ENCODE results near the gene ABHD17C. TPM values are rescaled to one million over a fixed set of nuclear protein-coding genes. Genes with fewer than 3 reads are reported as not detected.

ABHD17C gene
- total RNA-seq, 1 donor from 2014 or later = 6.5 TPM

- no peak for DNase-seq (ENCODE audit: low read depth)
- Histone ChIP-seq H3K4me3 (ENCODE audit: low read depth, low read length) (no peak overlapping the region), H3K27me3 (ENCODE audit: control insufficient read depth, insufficient read depth, low read length) (no peaks in the 10 kb centered on the region), H3K36me3 (ENCODE audit: control insufficient read depth, insufficient read depth, low read length) (no peaks in the 10 kb centered on the region)
- TF ChIP-seq CTCF (IDR thresholded peaks at IDR 0.05; ENCODE audit: insufficient read depth, low read length, poor library complexity, severe bottlenecking) = no peak
Measured at GRCh38 chr15:80697075-80697685, 2.1 kb downstream of the ABHD17C start.

GRCh38 chr15:80698676-80699075, 3.6 kb downstream of the ABHD17C start:
- Histone ChIP-seq H3K36me3 (ENCODE audit: control insufficient read depth, insufficient read depth, low read length) (no peaks in the 10 kb centered on the region), H3K27me3 (ENCODE audit: control insufficient read depth, insufficient read depth, low read length) (no peaks in the 10 kb centered on the region), H3K4me3 (ENCODE audit: low read depth, low read length) (no peak overlapping the region)
- no peak for DNase-seq (ENCODE audit: low read depth)
- TF ChIP-seq CTCF (IDR thresholded peaks at IDR 0.05; ENCODE audit: insufficient read depth, low read length, poor library complexity, severe bottlenecking) = no peak

DNA sequence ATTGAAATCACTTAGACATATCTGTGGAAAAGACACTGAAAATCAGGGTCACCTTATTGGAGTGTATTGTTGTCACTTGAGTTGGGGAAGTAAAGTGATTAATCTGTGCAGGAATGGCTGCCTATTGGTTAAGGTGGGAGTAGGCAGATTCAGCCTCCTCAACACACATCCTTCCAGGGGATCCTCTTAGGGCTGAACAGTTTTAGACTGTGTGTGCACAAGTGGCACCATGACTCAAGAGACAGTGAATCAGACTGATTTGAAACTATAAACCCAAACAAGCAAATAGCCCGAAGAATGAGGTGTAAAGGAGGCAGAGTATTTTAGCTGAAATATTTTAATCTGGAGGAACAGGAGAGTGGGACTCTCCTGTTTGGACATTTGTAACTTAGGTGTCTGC, 4.9 kb downstream of the ABHD17C start:
- no peak overlapping the region for H3K4me3 ChIP-seq (ENCODE audit: low read depth, low read length)
- no peak for DNase-seq (ENCODE audit: low read depth)
- no peak for TF ChIP-seq CTCF (IDR thresholded peaks at IDR 0.05; ENCODE audit: insufficient read depth, low read length, poor library complexity, severe bottlenecking)
- no peaks in the 10 kb centered on the region for H3K36me3 ChIP-seq (ENCODE audit: control insufficient read depth, insufficient read depth, low read length)
- H3K27me3 ChIP-seq (ENCODE audit: control insufficient read depth, insufficient read depth, low read length) = no peaks in the 10 kb centered on the region

DNA sequence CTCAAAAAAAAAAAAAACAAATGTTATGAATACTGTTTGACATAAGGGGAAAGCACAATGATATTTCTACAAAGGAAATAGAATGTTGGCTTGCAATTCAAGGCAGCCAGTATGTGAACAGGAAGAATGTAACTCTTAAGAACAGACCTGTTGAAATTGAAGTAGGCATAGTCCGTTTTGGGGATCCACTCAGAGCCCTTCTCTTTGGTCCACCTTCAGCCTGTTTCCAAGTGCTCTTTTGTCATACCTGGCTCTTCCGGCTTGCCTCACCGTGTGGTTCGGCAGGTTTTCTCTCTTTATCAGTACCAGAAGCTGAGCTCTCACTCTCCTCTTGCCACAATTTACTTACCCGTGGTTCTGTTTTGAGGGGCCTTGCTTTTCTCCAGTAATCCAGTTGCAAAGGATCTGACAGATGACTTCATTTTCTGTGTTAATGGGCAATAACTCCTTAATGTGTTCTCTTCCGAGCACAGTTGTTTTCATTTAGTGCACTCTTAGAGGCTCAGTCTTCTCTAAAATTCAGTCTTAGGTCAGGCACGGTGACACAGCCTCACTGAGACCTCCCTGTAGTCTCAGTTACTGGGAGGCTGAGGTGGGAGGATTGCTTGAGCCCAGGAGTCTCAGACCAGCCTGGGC, 6.7 kb downstream of the ABHD17C start:
- no peak for TF ChIP-seq CTCF (IDR thresholded peaks at IDR 0.05; ENCODE audit: insufficient read depth, low read length, poor library complexity, severe bottlenecking)

DNA sequence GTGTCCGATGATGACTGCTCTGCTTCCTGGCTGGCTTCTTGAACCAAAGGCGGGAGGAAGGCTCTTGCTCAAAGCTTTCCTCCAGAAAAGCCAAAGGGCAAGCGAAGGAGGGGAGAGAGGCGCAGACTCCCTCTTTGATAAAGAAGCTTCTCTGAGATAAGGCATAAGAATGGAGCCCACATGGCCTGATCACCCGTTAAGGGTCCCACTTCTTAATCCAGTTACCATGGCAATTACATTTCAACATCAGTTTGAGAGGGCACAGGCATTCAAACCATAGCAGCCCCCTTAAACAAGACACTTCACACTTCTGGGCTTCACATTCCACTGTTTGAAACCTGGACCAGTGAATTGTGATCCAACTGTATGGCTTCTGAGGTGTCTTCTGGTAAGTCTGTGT, 8.0 kb downstream of the ABHD17C start:
- Histone ChIP-seq H3K27me3 (ENCODE audit: control insufficient read depth, insufficient read depth, low read length) (no peaks in the 10 kb centered on the region), H3K4me3 (ENCODE audit: low read depth, low read length) (no peak overlapping the region)

More for the DNA sequence above, 6.7 kb downstream of the ABHD17C start:
- no peaks in the 10 kb centered on the region for H3K36me3 ChIP-seq (ENCODE audit: control insufficient read depth, insufficient read depth, low read length)
- no peak for DNase-seq (ENCODE audit: low read depth)
- H3K4me3 ChIP-seq (ENCODE audit: low read depth, low read length) = no peak overlapping the region
- H3K27me3 ChIP-seq (ENCODE audit: control insufficient read depth, insufficient read depth, low read length) = no peaks in the 10 kb centered on the region

More for the DNA sequence above, 8.0 kb downstream of the ABHD17C start:
- no peak for TF ChIP-seq CTCF (IDR thresholded peaks at IDR 0.05; ENCODE audit: insufficient read depth, low read length, poor library complexity, severe bottlenecking)
- DNase-seq (ENCODE audit: low read depth) = no peak
- no peaks in the 10 kb centered on the region for H3K36me3 ChIP-seq (ENCODE audit: control insufficient read depth, insufficient read depth, low read length)

All from kidney epithelial cell (primary cell).